OCI-M2 (cell line): ENCODE measurements around the gene ZBED1.
"Not testable (repeated sequence)": the region's sequence is repeated elsewhere in the genome, so short reads cannot be mapped to it uniquely, and the experiment has no call there.

Source experiments
- DNase-seq: peaks from one replicate; lab custom pipeline; 2025; ENCODE audit not compliant: unreplicated experiment; lab: John Stamatoyannopoulos, UW

The ZBED1 gene

DNA sequence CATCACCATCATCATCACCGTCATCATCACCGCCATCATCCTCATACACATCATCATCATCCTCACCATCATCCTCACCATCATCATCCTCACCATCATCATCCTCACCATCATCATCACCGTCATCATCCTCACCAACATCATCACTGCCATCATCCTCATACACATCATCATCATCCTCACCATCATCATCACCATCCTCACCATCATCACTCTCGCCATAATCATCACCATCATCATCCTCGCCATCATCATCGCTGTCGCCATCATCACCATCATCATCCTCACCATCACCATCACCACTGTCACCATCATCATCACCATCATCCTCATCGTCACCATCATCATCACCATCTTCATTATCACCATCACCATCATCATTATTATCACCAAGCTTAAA, 19.8 kb upstream of the ZBED1 start:
- no peak for DNase-seq

DNA sequence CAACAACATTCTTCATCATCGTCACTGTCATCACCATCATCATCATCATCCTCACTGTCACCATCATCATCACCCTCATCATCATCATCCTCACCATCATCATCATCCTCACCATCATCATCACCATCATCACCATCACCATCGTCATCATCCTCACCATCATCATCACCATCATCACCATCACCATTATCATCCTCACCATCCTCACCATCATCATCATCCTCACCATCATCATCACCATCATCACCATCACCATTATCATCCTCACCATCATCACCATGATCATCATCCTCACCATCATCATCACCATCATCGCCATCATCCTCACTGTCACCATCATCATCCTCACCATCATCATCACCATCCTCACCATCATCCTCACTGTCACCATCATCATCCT, 18.9 kb upstream of the ZBED1 start:
- DNase-seq: not testable (repeated sequence)

DNA sequence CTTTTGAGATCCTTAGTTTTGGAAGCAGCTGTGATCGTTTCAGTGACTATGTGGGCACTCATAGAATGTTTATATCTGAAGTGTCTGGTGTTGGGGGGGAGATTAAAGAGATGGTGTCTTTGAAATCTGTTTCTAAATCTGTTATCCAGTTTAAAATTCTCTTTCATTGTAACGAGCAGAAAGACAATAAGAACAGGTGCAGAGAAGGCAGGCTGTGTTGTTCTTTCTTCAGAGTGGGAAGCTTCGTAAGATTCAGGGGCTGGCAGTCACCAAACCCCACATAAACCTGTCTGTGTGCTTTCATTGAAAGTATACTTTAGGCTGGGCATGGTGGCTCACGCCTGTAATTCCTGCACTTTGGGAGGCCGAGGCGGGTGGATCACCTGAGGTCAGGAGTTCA, 16.3 kb upstream of the ZBED1 start:
- no peak for DNase-seq

DNA sequence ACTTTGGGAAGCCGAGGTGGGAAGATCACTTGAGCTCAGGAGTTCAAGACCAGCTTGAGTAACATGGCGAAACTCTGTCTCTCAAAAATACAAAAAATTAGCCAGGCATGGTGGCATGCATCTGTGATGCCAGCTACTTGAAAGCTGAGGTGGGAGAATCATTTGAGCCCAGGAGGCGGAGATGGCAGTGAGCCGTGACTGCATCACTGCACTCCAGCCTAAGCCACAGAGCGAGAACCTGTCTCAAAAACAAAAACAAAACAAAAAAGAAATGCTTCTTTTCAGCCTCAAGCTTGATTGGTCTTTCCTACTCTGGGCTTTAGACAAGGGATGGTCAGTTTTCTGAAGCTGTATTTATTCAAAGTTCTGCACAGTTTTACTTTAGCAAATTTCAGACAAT, 15.8 kb upstream of the ZBED1 start:
- no peak for DNase-seq

DNA sequence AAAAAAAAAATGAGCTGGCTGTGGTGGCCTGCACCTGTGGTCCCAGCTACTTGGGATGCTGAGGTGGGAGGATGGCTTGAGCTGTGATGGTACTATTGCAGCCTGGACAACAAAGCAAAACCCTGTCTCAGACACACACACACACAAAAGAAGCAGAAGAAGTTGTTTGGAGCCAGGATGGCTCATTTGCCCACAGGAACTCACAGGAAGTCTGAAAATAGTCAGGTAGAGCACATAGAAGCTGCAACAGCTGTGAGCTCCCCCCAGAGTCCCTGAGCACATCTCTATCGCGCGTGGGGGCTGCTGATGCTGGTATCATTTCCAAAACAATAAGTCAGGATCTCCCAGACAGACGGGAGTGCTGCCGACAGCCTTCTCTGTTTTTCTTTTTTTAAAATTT, 13.4 kb upstream of the ZBED1 start:
- no peak for DNase-seq

DNA sequence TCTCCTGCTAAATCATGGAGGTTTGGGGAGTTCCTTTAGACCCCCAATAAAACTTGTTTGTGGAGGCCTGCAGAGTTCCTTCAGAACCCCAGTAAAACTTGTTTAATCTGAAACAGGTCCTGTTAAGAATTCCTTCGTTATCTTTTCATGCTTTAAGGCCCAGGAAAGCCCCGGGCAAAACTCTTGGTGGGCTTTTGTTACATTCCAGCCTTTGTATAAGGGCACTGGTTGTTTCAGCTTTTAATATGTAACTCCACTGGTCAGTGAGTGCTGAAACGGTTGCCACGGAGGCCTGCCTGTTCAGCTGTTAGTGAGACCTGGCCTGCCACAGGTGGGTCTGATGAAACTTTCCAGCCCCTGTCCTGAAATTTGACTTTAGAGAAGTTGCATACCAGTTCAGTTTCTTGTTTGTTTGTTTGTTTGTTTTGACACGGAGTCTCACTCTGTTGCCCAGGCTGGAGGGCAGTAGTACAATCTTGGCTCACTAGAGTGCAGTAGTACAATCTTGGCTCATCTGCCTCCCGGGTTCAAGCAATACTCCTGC, 12.4 kb upstream of the ZBED1 start:
- DNase-seq: no peak

DNA sequence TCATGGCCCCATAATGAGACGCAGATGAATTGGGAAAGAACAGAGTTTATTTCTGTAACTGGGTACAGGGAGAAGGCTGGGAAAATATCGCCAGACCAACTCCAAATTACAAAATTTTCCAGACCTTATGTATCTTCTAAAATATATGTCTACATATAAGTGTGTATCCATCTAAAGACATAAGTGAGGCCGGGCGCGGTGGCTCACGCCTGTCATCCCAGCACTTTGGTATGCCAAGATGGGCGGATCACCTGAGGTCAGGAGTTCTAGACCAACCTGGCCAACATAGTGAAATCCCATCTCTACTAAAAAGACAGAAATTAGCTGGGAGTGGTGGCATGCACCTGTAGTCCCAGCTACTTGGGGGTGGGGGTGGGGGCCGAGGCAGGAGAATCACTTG, 11.7 kb upstream of the ZBED1 start:
- no peak for DNase-seq

DNA sequence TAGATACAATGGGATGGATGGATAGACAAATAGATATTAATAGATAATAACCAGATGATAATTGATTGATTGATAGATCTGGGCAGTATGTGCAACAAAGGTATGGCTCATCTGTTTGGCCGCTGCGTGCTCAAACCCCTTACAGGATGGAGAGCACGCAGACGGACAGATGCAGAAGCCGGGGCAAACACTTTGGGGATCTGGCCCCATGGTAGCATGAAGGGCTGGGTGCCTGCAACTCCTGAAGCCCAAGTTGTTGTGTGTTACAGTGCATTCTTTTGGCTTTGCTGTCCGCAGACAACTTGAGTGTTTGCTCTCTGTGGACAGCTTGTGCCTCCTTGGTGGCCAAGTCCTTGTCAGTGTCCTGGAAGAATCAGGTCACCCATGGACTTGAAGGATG, 10.6 kb upstream of the ZBED1 start:
- DNase-seq: no peak

DNA sequence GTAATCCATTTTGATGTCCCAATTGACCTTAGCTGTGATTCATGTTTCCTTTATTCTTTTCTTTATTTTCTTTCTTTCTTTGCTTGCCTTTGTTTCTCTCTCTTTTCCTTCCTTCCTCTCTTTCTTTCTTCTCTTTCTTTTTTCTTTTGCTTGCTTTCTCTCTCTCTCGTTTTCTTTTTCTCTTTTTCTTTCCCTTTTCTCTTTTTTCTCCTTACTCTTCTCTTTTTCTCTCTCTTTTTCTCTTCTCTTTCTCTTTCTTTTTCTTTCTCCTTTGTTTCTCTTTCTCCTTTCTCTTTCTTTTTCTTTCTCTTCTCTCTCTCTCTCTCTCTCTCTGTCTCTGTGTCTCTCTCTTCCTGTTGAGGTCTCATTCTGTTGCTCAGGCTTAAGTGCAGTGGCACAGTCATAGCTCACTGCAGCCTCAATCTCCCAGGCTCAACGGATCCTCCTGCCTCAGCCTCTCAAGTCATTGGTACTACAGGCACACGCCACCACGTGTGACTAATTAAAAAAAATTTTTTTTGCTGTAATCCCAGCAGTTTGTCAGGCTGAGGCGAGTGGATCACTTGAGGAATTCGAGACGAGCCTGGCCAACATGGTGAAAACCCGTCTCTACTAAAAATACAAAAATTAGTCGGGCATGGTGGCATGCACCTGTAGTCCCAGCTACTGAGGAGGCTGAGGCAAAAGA, 8.0 kb upstream of the ZBED1 start:
- DNase-seq: no peak

DNA sequence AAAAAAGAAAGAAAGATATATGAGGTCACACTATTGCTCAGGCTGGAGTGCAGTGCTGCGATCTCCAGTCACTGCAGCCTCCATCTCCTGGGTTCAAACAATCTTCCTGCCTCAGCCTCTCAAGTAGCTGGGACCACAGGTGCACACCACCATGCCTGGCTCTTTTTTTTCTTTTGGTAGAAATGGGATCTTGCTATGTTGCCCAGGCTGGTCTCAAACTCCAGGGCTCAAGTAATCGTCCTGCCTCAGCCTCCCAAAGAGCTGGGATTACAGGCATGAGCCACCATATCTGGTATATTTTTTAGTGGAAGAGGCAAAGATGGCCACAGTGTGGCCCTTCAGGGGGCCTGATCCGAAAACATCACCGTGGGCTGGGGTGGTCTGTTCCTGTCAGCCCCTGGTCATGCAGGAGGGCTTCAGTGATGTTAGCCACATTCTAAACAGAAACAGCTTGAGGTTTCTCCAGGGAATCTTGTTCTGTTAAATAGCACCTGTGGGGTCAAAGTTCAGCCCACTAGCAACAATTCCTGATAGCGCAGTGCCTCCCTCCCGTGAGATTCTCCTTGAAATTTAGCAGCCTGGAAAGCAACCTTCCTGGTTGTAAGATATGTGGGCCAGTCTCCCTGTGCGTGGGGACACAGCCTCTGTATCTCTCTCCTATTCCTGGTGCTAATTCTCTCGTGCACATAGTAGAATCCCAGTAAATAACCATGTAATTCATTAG, 7.3 kb upstream of the ZBED1 start:
- no peak for DNase-seq

DNA sequence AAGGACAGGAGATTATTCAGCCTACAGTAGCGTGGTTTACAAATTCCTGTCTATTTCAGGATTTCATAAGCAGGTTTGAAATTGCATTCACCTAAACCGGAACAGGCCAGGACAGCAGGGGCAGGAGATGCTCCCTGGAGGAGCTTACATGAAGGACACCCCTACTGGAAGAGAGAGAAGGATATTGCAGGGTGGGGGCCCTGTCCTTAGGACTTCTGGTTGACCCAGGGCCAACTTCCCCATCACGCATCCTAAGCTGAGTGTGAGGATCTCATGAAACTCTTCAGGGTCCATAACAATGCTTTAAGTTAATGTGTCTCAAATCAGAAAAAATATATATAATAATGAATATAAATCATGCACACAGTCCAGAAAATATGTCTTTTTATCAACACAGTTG, 6.4 kb upstream of the ZBED1 start:
- no peak for DNase-seq

DNA sequence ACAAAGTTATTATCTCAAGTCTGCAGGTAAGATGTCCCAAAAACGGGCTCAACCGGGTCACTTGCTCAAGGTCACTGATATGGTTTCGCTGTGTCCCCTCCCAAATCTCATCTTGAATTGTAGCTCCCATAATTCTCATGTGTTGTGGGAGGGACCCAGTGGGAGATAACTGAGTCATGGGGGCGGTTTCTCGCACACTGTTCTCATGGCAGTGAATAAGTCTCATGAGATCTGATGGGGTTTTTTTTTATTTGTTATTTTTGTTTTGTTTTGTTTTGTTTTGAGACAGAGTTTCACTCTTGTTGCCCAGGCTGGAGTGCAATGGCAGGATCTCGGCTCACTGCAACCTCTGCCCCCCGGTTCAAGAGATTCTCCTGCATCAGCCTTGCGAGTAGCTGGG, 4.6 kb upstream of the ZBED1 start:
- DNase-seq: not testable (repeated sequence)

DNA sequence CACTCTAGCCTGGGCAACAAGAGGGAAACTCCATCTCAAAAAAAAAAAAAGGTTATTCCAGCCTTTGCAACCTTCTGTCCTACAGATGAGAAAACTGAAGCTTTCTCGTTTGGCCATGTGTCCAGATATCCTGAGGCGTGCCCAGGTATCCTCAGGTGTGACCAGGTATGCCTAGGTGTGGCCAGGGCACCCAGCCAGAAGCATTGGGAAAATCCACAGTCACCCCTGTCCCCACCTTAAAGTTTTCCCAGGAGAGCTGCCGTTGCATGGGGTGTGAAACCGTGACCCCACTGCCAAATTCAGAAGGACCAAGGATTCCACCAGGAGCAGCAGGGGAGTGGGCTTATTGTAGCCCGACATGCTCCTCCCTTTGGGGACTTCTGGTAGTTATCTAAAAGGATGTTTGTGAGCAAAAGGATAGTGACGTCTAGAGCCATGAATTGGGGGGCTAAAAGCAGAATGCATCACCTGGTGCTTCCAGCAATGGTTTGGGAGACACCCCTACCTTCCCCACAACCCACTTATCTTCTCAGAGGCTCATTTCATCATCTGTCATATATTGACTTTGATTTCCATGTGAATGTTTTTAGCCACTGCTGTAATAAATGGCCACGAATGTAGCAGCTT, 4.0 kb upstream of the ZBED1 start:
- no peak for DNase-seq

DNA sequence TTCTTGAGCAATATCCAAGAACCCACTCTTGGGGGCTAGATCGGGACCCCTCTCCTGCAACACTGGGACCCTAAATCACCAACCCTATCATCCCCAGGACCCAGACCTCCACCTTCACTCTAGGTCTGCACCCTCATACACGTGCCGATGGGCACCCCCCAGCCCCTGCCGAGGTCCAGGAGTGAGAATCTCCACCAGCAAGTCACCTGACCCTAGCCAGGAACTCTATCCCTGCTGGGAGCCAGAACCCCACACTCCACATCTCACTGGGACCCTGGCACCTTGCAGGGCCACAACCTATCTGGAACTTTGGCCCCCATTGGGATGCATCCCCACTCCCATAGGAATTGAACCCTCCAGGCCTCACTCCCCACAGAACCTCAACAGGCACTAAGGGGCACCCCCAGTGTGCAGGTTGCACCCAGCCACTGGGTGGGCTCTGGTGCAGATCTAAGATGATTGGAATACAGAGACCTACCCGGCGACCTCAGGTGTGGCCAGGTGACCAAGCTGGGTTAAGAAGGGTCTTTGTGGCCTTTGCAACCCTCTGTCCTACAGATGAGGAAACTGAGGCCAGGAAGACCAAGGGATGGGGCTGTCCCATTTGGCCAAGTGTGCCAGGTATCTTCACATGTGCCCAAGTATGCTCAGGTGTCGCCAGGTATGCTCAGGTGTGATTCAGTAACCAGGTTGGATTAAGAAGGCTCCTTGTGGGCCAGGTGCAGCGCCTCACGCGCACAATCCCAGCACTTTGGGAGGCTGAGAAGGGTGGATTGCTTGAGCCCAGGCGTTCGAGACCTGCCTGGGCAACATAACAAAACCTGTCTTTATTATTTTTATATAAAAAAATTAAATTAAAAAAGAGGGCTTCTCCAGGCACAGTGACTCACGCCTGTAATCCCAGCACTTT, 3.1 kb upstream of the ZBED1 start:
- DNase-seq: no peak

DNA sequence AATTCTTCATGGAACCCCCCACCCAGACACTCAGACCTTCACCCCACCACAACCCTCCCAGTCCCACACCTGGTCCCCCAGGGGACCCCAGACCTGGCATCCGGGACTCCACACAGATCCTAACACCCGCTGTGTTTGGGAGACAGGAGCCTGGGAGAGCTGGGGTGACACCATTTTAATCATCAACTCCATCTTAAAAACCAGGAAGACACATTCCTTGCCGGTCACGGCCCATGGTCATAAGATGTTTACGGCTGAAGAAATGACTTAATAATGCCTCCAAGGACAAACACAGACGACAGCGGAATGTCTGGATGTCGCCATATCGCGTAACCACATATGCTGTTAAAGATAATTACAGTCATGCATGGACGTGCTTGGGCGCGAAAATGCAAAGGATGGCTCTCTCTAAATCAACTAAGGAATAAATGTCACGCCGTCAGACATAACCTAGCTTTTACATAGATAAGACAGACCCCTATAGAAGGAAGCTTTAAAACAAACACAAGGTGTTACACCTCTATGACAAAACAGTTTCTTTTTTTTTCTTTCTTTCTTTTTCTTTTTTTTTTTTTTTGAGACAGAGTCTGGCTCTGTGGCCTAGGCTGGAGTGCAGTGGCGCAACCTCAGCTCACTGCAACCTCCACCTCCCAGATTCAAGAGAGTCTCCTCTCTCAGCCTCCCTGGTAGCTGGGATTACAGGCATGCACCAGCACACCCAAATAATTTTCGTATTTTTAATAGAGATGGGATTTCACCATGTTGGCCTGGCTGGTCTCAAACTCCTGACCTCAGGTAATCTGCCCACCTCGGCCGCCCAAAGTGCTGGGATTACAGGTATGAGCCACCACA, 2.1 kb upstream of the ZBED1 start:
- DNase-seq: no peak

DNA sequence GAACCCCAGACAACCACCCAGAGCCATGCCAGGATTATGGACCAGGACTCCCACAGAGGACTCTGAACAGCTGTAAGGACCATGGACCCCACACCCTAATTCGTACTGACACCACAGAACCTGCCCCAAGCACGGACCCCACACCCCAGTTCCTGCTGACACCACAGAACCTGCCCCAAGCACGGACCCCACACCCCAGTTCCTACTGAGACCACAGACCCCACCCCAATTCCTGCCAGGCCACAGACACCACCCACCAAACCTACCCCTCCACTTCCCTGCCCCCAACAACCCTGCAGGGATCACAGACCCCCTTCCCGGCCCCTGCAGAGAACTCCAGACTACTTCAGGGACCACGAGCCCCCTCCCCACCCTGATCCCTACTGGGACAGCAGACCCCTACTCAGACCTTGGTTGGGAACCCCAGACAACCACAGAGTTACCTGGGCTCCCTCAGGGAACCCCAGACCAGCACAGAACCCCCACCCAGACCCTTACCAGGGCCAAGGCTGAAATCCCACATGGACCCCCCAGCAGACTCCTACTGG, 1.4 kb upstream of the ZBED1 start:
- no peak for DNase-seq

DNA sequence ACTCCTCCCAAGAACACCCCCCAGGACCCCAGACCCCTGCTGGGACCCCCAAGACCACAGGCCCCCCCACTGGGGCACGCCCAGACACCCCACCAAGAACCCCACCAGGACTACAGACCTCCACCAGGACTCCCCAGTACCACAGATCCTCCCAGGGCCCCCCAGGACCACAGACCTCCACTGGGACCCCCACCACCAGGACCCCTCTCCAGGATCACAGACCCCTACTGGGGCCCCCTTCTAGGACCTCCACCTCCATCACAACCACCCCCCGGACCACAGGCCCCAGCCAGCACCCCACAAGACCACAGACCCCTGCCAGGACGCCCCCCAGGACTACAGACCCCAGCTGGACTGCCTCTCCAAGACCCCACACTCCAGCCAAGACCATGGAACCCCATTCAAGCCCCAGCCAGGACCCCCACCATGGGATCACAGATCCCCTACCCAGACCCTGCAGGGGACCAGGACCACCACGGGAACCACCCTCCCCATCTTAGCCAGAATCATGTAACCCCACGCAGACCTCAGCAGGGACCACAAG, 855 bp upstream of the ZBED1 start:
- no peak for DNase-seq

DNA sequence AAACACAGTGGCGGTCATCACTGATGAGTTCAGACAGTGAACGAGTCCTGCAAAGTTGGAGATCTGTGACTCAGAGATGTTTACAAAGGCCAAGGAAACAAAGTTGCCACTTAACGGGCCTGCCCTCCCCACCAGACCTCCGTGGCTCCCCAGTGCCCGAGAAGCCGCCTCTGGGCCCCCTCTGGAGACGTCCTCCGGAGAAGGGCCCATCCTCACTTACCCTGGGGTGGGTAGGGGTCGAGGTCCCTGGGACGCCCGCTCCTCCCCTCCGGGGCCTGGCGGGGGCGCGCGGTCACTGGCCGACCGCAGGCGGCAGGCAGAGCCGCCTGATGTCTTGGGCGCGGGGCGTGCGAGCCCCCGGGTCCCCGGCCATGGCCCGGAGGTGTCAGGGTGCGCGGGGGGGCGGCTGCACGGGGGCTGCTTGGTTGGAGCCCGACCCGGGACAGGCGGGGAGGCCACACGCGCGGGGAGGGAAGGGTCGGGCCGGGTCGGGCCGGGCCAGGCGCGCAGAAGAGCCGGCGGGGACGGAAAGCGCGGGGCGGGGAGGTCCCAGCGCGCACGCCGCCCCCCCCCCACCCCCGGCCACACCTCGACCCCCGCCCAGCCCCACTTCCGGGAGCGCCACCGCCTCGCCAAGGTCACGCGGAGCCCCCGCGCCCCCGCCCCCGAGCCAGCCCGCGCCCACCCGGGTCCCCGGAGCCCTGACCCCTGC, 529 bp downstream of the ZBED1 start:
- no peak for DNase-seq

DNA sequence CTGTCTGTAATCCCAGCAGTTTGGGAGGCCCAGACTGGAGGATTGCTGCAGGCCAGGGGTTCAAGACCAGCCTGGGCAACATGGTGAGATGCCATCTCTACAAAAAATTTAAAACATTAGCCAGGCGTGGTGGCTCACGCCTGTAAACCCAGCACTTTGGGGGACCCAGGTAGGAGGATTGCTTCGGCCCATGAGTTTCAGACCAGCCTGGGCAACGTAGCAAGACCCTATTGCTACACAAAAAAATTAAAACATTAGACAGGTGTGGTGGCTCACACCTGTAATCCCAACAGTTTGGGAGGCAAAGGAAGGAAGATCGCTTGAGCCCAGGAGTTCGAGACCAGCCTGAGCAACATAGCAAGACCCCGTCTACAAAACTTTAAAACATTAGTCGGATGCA, 1.3 kb downstream of the ZBED1 start:
- no peak for DNase-seq
